Ovary (tissue), 3 donors: ENCODE measurements around the gene ARHGEF10L.

Experiments used
- CTCF ChIP-seq, 3 donors: fragments of 450-650 bp in 2 of 3; fragments of 200-600 bp in 1 of 3; IDR thresholded peaks; one replicate each; pipeline versions ENCODE4 v1.5.1 to v1.8.0; 2016 to 2022; ENCODE audit warnings: antibody characterized with exemption in 3 of 3, mild to moderate bottlenecking in 1 of 3
- EP300 ChIP-seq: sonication (generic); formaldehyde crosslinking; IDR thresholded peaks from one replicate; pipeline ENCODE4 v1.6.1; 2017; ENCODE audit warnings: antibody characterized with exemption
- donor health status: DM: no; HTN: no; CAD: no.

GRCh38 chr1:17540255-17541001 is 930 bp downstream of the ARHGEF10L start:
- no peak for TF ChIP-seq CTCF (IDR thresholded peaks at IDR 0.05)
- TF ChIP-seq EP300 = no peak
